Vagina (tissue), 2 donors: Measurements from ENCODE around the gene CDC73. TPM values are rescaled to one million over a fixed set of nuclear protein-coding genes. Genes with fewer than 3 reads are reported as not detected.

Source experiments
- DNase-seq, 2 donors: peaks; one replicate each; pipeline ENCODE4 v3.0.0-alpha.2; 2017; ENCODE audit errors: extremely low spot score in 2 of 2
- H3K27ac ChIP-seq: fragments of 200-600 bp; sonication (generic); one replicate; pipeline ENCODE4 v1.5.1; 2019
- H3K27me3 ChIP-seq: fragments of 200-600 bp; sonication (generic); one replicate; pipeline ENCODE4 v1.5.1; 2019
- H3K36me3 ChIP-seq, 2 donors: fragments of 200-600 bp; sonication (generic); one replicate each; pipeline ENCODE4 v1.5.1; 2017 to 2019
- H3K4me1 ChIP-seq: fragments of 200-600 bp; sonication (generic); one replicate; pipeline ENCODE4 v1.5.1; 2019
- H3K4me3 ChIP-seq, 2 donors: fragments of 200-600 bp; sonication (generic); 1 replicate in 1 of 2; 2 replicates in 1 of 2; pipeline ENCODE4 v1.5.1; 2016 to 2019
- H3K9me3 ChIP-seq: fragments of 200-600 bp; sonication (generic); one replicate; pipeline ENCODE4 v1.5.1; 2019
- POLR2A ChIP-seq, 2 donors: fragments of 450-650 bp; IDR thresholded peaks; one replicate each; pipeline ENCODE4 v1.6.1; 2017; ENCODE audit warnings: antibody characterized with exemption in 2 of 2, mild to moderate bottlenecking in 2 of 2, moderate library complexity in 2 of 2
- POLR2AphosphoS5 ChIP-seq, 2 donors: sonication (generic); formaldehyde crosslinking; IDR thresholded peaks; one replicate each; pipeline ENCODE4 v1.9.0; 2017; ENCODE audit warnings: antibody characterized with exemption in 2 of 2, mild to moderate bottlenecking in 2 of 2, low read depth in 1 of 2; ENCODE audit not compliant: insufficient read depth in 1 of 2
- intact Hi-C: fragments of 100-400 bp; cut with DNase I; formaldehyde crosslinking; loops from one replicate; pipeline ENCODE4 v1.15.1; 2023
- total RNA-seq: library from RNA; depleted of rRNA; stranded (reverse); fragments of >200 nt; gene quantifications from one replicate; pipeline ENCODE4 v1.2.3, GENCODE V29; 2016
- TF ChIP-seq, protein P1 (sequence below), 3 experiments: fragments of 450-650 bp in 2 of 3; fragments of 200-600 bp in 1 of 3; sonication (generic) in 1 of 3; IDR thresholded peaks; one replicate each; pipeline ENCODE4 v1.5.1; 2017 to 2019; ENCODE audit warnings: antibody characterized with exemption in 3 of 3, mild to moderate bottlenecking in 2 of 3, moderate library complexity in 2 of 3

Gene CDC73
- total RNA-seq, 1 donor from 2014 or later: 28.5 TPM

DNA sequence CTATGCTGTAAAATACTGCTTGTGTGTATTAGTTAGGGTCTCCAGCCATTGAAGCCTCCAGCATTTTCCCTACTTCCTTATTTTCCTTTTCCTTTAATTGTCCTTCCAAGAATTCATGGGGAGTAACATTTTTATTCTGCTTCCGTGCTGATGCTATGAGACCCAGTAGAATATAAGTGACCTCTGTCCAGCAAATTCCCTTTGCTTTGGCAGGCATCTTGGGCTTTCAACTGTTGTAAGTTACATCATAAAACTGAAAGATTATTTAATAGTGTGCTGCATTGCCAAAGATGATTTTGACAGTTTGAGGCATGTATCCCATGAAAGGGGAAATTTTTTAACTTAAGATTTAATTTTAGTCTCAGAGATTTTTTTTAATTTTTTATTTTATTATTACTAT, 112.7 kb downstream of the CDC73 start:
- Histone ChIP-seq H3K27ac (no peak overlapping the region), H3K9me3 (no peaks in the 10 kb centered on the region), H3K4me1 (no peaks in the 10 kb centered on the region), H3K27me3 (no peaks in the 10 kb centered on the region), H3K4me3 (no peak overlapping the region), H3K36me3 (peaks cover 0 to 29% of the 10 kb centered on the region in 2 donors)
- no peak for DNase-seq
- intact Hi-C loops: no loop called here
- TF ChIP-seq, protein P1, sequence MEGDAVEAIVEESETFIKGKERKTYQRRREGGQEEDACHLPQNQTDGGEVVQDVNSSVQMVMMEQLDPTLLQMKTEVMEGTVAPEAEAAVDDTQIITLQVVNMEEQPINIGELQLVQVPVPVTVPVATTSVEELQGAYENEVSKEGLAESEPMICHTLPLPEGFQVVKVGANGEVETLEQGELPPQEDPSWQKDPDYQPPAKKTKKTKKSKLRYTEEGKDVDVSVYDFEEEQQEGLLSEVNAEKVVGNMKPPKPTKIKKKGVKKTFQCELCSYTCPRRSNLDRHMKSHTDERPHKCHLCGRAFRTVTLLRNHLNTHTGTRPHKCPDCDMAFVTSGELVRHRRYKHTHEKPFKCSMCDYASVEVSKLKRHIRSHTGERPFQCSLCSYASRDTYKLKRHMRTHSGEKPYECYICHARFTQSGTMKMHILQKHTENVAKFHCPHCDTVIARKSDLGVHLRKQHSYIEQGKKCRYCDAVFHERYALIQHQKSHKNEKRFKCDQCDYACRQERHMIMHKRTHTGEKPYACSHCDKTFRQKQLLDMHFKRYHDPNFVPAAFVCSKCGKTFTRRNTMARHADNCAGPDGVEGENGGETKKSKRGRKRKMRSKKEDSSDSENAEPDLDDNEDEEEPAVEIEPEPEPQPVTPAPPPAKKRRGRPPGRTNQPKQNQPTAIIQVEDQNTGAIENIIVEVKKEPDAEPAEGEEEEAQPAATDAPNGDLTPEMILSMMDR (IDR thresholded peaks at IDR 0.05): no peak
- no peak for TF ChIP-seq POLR2A (IDR thresholded peaks at IDR 0.05)
- no peak for TF ChIP-seq POLR2AphosphoS5 (IDR thresholded peaks at IDR 0.05; ENCODE audit: insufficient read depth in 1 of 2, low read depth in 1 of 2)

DNA sequence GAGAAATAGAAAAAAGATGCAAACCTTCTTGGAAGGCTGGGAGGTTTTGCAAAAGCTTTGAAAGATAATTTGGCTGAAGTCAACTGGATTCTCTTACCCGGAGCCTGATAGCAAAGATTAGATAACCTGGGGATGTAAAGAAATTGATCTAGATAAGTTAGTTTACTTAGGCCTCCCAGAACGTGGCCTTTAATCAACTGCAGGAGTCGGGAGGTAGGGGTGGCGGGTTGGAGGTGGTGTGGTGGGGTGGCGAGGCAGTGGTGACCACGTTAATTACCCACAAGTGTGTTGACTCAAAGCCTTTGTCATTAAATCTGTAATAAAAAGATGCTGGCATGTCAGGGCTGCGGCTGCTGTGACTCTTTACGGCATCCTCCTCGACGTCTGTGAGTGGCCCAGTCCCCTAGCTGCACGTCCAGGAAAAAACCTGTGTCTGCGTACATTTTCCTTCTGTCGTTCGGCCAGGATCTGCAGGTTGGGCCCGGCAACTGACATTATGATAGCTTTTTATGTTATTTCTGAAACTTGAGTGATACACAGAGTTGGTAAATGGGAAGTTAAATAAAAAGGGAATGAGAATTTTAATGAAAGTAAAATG, 115.6 kb downstream of the CDC73 start:
- intact Hi-C loops: no loop called here
- TF ChIP-seq POLR2A (IDR thresholded peaks at IDR 0.05) (no peak), POLR2AphosphoS5 (IDR thresholded peaks at IDR 0.05; ENCODE audit: insufficient read depth in 1 of 2, low read depth in 1 of 2) (no peak)
- TF ChIP-seq, protein P1 (IDR thresholded peaks at IDR 0.05): no peak
- Histone ChIP-seq H3K9me3 (no peaks in the 10 kb centered on the region), H3K4me1 (no peaks in the 10 kb centered on the region), H3K4me3 (no peak overlapping the region), H3K36me3 (peaks cover 0 to 29% of the 10 kb centered on the region in 2 donors), H3K27ac (no peak overlapping the region), H3K27me3 (no peaks in the 10 kb centered on the region)
- no peak for DNase-seq

DNA sequence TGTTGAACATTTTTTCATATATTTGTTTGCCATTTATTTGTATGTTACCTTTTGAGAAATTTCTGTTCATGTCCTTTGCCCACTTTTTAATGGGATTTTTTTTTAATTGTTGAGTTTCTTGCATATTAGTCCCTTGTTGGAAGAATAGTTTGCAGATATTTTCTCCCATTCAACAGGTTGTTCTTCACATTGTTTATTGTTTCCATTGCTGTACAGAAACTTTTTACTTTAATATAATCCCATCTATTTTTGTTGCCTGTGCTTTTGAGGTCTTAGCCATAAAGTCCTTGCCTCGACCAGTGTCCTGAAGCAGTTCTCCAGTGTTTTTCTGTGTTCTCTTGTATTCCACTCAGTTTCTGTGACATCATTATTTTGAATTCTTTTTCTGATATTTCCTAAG, 118.8 kb downstream of the CDC73 start:
- intact Hi-C loops: no loop called here
- Histone ChIP-seq H3K4me1 (no peaks in the 10 kb centered on the region), H3K9me3 (no peaks in the 10 kb centered on the region), H3K27ac (no peak overlapping the region), H3K36me3 (peaks cover 0 to 25% of the 10 kb centered on the region in 2 donors), H3K27me3 (no peaks in the 10 kb centered on the region), H3K4me3 (no peak overlapping the region)
- TF ChIP-seq, protein P1 (IDR thresholded peaks at IDR 0.05): no peak
- TF ChIP-seq POLR2A (IDR thresholded peaks at IDR 0.05) (no peak), POLR2AphosphoS5 (IDR thresholded peaks at IDR 0.05; ENCODE audit: insufficient read depth in 1 of 2, low read depth in 1 of 2) (no peak)
- no peak for DNase-seq

GRCh38 chr1:193241132-193241827, 119.4 kb downstream of the CDC73 start:
- TF ChIP-seq POLR2A (IDR thresholded peaks at IDR 0.05) (no peak), POLR2AphosphoS5 (IDR thresholded peaks at IDR 0.05; ENCODE audit: insufficient read depth in 1 of 2, low read depth in 1 of 2) (no peak)
- TF ChIP-seq, protein P1 (IDR thresholded peaks at IDR 0.05): no peak
- Histone ChIP-seq H3K36me3 (peaks cover 0 to 20% of the 10 kb centered on the region in 2 donors), H3K4me1 (no peaks in the 10 kb centered on the region), H3K27ac (no peak overlapping the region), H3K9me3 (no peaks in the 10 kb centered on the region), H3K27me3 (no peaks in the 10 kb centered on the region), H3K4me3 (no peak overlapping the region)
- DNase-seq: no peak
- intact Hi-C loops: no loop called here

GRCh38 chr1:193242000-193242399, 120.2 kb downstream of the CDC73 start:
- TF ChIP-seq POLR2AphosphoS5 (IDR thresholded peaks at IDR 0.05; ENCODE audit: insufficient read depth in 1 of 2, low read depth in 1 of 2): no peak
- TF ChIP-seq, protein P1 (IDR thresholded peaks at IDR 0.05): no peak
- TF ChIP-seq POLR2A (IDR thresholded peaks at IDR 0.05): no peak
- Histone ChIP-seq H3K4me3 (no peak overlapping the region), H3K36me3 (peaks cover 0 to 14% of the 10 kb centered on the region in 2 donors), H3K9me3 (no peaks in the 10 kb centered on the region), H3K27me3 (no peaks in the 10 kb centered on the region), H3K4me1 (no peaks in the 10 kb centered on the region), H3K27ac (no peak overlapping the region)
- no peak for DNase-seq
- intact Hi-C loops: no loop called here
